GM19452 (cell line): ENCODE data around the gene SON.
"Not testable (repeated sequence)": the region's sequence is repeated elsewhere in the genome, so short reads cannot be mapped to it uniquely, and the experiment has no call there.

ENCODE experiments used
- ATAC-seq: cut with Tn5 transposase; IDR thresholded peaks from one replicate; pipeline ENCODE4 v1.9.1; 2021; ENCODE audit not compliant: unreplicated experiment

Gene SON

GRCh38 chr21:33572350-33572749, 29.5 kb downstream of the SON start:
- ATAC-seq: no peak

GRCh38 chr21:33576741-33577141, 33.9 kb downstream of the SON start:
- not testable (repeated sequence) for ATAC-seq

GRCh38 chr21:33578214-33578613, 35.4 kb downstream of the SON start:
- no peak for ATAC-seq

DNA sequence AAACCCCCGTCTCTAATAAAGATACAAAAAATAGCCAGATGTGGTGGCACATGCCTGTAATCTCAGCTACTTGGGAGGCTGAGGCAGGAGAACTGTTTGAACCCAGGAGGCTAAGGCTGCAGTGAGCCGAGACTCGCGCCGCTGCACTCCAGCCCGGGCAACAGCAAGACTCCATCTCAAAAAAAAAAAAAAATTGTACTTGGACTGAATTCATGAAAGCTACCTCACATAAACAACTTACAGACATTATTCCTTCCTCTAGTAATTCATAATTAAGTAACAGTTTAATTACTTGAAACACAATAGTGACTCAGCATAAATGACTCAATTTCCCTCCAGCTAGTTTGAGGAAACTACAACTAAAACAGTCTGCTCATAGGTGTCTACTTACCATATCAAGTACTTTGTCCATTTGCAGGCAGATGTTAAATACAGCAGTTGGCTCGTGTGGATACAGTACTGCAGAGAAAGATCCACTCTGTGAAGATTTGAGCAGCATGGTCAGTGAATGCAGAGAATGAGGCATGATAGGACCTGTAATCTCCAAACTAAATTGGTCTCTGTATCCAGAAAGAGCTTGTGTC, 36.2 kb downstream of the SON start:
- no peak for ATAC-seq

DNA sequence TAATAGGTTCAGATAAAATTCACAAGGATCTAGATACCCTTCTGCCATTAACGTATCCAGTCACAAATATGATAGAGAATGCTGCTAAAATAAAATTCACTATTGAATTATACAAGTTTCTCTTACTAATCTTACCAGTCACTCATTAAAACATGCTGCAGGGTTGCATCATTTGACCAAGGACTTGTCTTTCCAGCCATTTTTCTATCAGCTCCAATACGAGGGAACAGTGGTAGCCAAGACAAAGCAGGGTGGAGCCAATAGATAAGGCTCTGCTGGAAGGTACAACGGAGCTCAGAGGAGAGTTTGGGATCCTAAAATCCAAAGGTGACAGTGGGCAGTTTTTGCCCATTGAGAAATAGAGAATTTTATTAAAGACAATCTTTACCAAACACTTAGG, 41.6 kb downstream of the SON start:
- ATAC-seq: no peak

GRCh38 chr21:33586927-33587326, 44.1 kb downstream of the SON start:
- ATAC-seq: no peak

GRCh38 chr21:33587792-33588484, 45.1 kb downstream of the SON start:
- ATAC-seq: peak; percentile 26

DNA sequence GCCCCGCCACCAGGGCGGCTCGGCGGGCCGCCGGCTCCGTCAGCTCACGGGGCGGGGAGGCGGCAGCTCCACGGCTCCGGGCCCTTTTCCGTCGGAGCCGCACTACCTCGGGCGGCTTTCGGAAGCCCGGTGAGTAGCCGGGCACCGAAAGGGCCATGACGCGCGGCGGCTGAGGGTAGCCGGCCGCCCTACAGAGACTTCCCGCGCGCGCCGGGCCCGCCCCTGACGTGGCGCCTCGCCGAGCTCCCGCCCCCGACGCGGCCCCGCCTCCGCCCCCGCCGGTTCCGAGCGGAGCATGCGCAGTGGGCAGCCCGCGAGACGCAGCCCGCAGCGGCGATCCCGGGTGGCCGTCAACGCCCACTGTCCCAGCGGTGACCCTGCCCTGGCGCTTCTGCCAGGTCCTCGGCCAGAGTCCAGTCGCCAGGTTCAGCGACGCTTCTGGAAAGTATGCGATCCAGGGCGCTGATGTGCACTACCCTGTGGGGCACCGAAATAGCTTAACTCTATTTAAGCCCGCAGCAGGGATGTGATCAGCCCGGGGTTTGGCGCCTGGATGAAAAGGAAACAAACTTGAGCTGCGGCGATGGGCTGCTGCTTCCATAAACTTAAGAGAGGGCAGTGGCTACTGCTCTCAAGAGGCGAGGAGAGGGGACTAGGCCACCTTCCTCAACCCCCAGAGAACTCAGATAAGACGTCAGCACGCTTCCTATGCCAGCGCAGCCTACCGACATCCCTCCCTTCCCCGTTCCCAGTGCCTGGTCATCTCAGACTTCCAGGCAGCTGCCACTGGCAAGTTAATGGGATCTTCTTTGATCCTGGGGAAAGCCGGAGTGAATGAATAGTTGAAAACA, 45.9 kb downstream of the SON start, which contains the start of gene DONSON:
Gene DONSON, minus strand, starts transcription at position 200 of the 851 bp plus-strand sequence. Its CDS starts 43 bp downstream, at position 157.
- ATAC-seq: peak; percentile 93

DNA sequence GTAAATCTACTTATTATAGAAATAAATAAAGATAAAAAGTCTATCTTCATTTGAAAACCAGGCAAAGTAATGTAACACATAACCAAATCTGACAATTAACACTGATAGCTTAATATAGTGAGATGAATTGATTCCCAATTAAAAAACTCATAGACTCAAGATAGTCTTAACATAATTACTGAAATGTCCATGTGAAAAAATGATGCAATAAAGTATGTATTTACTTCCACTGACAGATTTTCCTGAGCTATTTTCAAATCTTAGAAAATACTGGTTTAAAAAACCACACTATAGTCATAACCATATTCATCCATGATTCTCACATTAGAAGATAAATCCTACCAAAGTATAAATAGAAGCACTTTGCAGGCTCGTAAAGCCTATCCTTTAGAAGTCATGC, 55.2 kb downstream of the SON start:
- ATAC-seq: no peak

- ATAC-seq: no peak
Observed at GRCh38 chr21:33608559-33608958, 65.7 kb downstream of the SON start.

DNA sequence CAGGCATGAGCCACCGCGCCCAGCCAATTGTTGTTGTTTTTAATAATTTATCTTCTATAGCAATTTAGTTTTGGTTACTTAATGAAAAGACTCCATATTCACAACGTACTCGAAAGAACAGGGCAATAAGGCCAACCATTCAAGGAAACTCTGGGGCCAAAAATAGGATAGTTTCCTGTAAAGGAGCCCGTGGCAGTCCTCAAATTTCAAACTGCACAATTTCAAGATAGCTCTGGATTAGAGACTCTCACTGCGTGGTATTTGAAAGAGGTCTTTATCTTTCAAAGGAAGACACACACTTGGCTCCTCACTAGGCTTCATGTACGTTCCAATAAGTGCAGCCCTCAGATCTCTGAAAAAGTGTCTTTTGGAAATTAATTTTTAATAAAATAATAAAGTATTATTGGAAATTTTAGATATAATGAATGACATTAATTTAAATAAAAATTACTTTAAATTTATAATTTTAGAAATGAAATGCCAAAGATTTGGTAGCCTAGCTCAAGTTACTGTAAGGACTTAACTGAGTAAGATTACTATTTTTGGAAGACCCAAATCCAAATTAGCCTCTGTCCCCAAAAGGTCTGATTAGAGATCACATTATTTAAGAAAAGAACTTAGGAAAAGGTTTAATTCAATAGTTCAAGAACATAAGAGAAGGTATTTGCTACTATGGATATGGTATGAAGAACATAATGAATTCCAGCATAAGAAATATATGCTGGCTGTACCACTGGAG, 68.3 kb downstream of the SON start:
- no peak for ATAC-seq

DNA sequence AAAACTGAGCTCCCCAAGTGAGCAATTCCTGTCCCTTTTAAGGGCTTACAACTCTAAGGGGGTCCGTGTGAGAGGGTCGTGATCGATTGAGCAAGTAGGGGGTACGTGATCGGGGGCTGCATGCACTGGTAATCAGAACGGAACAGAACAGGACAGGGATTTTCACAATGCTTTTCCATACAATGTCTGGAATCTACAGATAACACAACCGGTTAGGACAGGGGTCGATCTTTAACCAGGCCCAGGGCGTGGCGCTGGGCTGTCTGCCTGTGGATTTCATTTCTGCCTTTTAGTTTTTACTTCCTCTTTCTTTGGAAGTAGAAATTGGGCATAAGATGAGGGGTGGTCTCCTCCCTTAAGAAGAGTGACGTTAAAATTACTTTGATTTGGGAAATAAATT, 74.7 kb downstream of the SON start:
- ATAC-seq: not testable (repeated sequence)

- ATAC-seq: no peak
Observed at GRCh38 chr21:33618407-33618806, 75.6 kb downstream of the SON start.

GRCh38 chr21:33619726-33620125, 76.9 kb downstream of the SON start:
- ATAC-seq: no peak

- ATAC-seq: no peak
Observed at GRCh38 chr21:33622253-33622652, 79.4 kb downstream of the SON start.

GRCh38 chr21:33626151-33626550, 83.3 kb downstream of the SON start:
- ATAC-seq: not testable (repeated sequence)
